Peyer's patch (tissue), 4 donors: Measurements from ENCODE around the gene SSR2. TPM values are rescaled to one million over a fixed set of nuclear protein-coding genes. Genes with fewer than 3 reads are reported as not detected.

ENCODE experiments used
- DNase-seq, 3 donors: peaks; one replicate each; pipeline ENCODE4 v3.0.0-alpha.2; 2017 to 2019
- H3K27ac ChIP-seq, 4 donors: fragments of 200-600 bp; sonication (generic); one replicate each; pipeline ENCODE4 v1.5.1; 2016 to 2019
- H3K27me3 ChIP-seq, 2 donors: fragments of 200-600 bp; sonication (generic); one replicate each; pipeline ENCODE4 v1.5.1; 2019
- H3K36me3 ChIP-seq, 3 donors: fragments of 200-600 bp; sonication (generic); one replicate each; pipeline ENCODE4 v1.5.1; 2016 to 2019
- H3K4me1 ChIP-seq, 4 donors: fragments of 200-600 bp; sonication (generic); one replicate each; pipeline ENCODE4 v1.5.1; 2016 to 2019
- H3K4me3 ChIP-seq, 4 donors: fragments of 200-600 bp; sonication (generic); 1 replicate in 3 of 4; 2 replicates in 1 of 4; pipeline ENCODE4 v1.5.1; 2016 to 2019; ENCODE audit warnings: mild to moderate bottlenecking in 1 of 4
- H3K9me3 ChIP-seq, 4 donors: fragments of 200-600 bp; sonication (generic); one replicate each; pipeline ENCODE4 v1.5.1; 2016 to 2019; ENCODE audit warnings: mild to moderate bottlenecking in 1 of 4
- POLR2A ChIP-seq, 2 donors: fragments of 450-650 bp; IDR thresholded peaks; one replicate each; pipeline ENCODE4 v1.5.1; 2017; ENCODE audit warnings: antibody characterized with exemption in 2 of 2, mild to moderate bottlenecking in 2 of 2, moderate library complexity in 2 of 2
- total RNA-seq, 4 donors: library from RNA; depleted of rRNA; stranded (reverse); fragments of >200 nt; gene quantifications; one replicate each; pipeline ENCODE4 v1.1.0, GENCODE V29; 2016
- TF ChIP-seq, protein P1 (sequence below), 6 experiments: fragments of 450-650 bp in 4 of 6; fragments of 200-600 bp in 2 of 6; sonication (generic) in 1 of 6; IDR thresholded peaks; one replicate each; pipeline ENCODE4 v1.5.1; 2017 to 2019; ENCODE audit warnings: antibody characterized with exemption in 6 of 6, mild to moderate bottlenecking in 3 of 6, moderate library complexity in 1 of 6

SSR2 gene
- total RNA-seq, 4 donors from 2014 or later = 133 to 269 (median 202) TPM

GRCh38 chr1:155976913-155977689, 43.6 kb downstream of the SSR2 start:
- no peak for TF ChIP-seq POLR2A (IDR thresholded peaks at IDR 0.05)
- TF ChIP-seq, protein P1, sequence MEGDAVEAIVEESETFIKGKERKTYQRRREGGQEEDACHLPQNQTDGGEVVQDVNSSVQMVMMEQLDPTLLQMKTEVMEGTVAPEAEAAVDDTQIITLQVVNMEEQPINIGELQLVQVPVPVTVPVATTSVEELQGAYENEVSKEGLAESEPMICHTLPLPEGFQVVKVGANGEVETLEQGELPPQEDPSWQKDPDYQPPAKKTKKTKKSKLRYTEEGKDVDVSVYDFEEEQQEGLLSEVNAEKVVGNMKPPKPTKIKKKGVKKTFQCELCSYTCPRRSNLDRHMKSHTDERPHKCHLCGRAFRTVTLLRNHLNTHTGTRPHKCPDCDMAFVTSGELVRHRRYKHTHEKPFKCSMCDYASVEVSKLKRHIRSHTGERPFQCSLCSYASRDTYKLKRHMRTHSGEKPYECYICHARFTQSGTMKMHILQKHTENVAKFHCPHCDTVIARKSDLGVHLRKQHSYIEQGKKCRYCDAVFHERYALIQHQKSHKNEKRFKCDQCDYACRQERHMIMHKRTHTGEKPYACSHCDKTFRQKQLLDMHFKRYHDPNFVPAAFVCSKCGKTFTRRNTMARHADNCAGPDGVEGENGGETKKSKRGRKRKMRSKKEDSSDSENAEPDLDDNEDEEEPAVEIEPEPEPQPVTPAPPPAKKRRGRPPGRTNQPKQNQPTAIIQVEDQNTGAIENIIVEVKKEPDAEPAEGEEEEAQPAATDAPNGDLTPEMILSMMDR (IDR thresholded peaks at IDR 0.05) = no peak
- Histone ChIP-seq H3K4me1 (peaks cover 5 to 83% (median 40%) of the 10 kb centered on the region in 4 donors), H3K36me3 (no peaks in the 10 kb centered on the region)

DNA sequence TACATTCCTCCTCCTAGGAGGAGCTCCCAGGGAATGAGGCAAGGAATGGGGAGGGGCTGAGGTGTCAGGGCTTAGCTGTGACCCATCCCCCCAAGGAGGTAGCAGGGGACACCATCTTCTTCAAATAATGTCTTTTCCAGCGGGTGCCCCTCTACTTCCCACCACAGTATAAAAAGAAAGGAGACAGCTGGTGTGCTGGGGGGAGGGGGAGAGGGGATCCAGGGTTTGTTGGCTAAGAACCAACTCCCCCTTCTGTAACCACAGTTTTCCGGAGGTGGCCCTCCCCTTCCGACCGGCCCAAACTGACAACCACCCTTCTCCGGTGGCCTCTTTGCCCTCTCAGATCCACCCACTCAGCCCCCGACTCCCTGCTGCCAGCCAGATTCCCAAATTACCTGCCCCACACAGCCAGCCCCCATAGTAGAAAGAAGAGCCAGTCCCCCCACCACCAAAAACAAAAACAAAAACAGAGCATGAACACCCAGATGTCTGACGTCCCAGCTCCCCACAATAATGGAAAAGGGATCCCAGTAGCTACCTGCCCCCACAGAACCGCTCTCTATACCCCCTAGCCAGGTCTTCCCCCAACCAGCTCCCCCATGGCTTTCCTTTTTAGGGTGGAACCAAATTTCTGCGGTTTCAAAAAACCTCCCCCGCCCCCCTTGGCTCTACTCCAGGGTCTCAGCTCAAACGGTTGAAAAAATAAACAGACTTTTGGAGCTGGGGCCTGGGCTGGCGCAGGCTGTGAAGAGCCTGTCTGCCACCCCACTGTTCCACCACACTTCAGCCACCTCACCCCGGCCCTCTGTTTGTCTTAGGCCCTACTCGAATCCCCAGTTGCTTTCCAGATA, 44.5 kb downstream of the SSR2 start:
- TF ChIP-seq, protein P1 (IDR thresholded peaks at IDR 0.05) = no peak
- no peak for TF ChIP-seq POLR2A (IDR thresholded peaks at IDR 0.05)
- Histone ChIP-seq H3K27me3 (no peaks in the 10 kb centered on the region), H3K4me1 (peaks cover 5 to 85% (median 40%) of the 10 kb centered on the region in 4 donors), H3K4me3 (peak overlapping the region; percentile 77 to 99 (median 94)), H3K36me3 (no peaks in the 10 kb centered on the region), H3K27ac (peak overlapping the region; percentile 90 to 99 (median 97)), H3K9me3 (no peaks in the 10 kb centered on the region)
- peak in 2 of 3 donors; percentile 75 to 85 for DNase-seq

More at GRCh38 chr1:155976913-155977689, 43.6 kb downstream of the SSR2 start:
- peak overlapping the region; percentile 90 to 99 (median 97) for H3K27ac ChIP-seq
- H3K9me3 ChIP-seq = no peaks in the 10 kb centered on the region
- no peaks in the 10 kb centered on the region for H3K27me3 ChIP-seq
- no peak for DNase-seq
- H3K4me3 ChIP-seq = peak overlapping the region; percentile 77 to 99 (median 94)

GRCh38 chr1:155975375-155976061, 45.2 kb downstream of the SSR2 start:
- Histone ChIP-seq H3K27ac (peak overlapping the region; percentile 90 to 99 (median 97)), H3K9me3 (no peaks in the 10 kb centered on the region), H3K27me3 (no peaks in the 10 kb centered on the region), H3K36me3 (no peaks in the 10 kb centered on the region), H3K4me1 (peaks cover 5 to 84% (median 39%) of the 10 kb centered on the region in 4 donors), H3K4me3 (peak overlapping the region; percentile 77 to 99 (median 94))
- DNase-seq = no peak
- TF ChIP-seq, protein P1 (IDR thresholded peaks at IDR 0.05) = no peak
- TF ChIP-seq POLR2A (IDR thresholded peaks at IDR 0.05) = no peak

DNA sequence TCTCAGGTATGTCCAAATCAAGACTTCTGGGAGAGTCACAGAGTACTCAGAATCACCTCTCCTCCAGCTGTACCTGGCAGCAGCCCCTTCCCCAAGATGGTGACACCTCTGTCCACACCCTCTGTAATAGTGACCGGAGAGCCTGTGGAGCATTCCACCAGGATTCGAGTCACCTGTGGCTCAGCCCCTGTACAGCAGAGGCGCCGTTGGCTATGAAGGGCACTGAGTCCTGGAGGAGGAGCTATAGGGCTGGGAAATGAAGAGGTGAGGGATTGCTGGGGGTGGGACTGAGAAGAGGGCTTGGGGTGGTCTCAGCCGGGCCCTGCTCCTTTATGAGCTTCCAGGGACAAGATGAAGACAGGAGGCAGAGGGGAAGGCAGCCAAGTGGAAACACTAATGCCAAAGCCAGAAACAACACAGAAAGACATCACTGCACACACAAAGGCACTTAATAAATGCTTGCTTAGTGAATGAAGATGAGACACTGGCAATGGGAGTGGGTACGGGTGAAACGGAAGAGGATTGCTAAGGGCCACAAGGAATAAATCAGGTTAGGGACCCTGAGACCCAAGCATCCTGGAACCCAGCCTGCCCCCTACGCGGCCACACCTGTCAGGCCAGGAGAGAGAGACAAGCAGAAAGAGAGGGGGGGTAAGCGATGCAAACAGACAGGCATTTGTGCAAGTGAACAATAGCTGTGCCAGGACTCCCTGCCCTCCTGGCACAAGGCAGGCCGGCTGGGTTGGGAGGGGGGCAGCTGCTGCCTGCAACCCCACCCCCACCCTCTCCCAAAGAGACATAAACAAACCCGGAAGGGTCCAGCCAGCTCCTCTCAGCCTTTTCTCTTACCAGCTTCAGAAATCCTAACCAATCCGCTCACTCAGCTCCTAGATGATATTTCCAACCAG, 46.3 kb downstream of the SSR2 start:
- Histone ChIP-seq H3K9me3 (no peaks in the 10 kb centered on the region), H3K27ac (peak overlapping the region; percentile 23 to 99 (median 94)), H3K27me3 (no peaks in the 10 kb centered on the region), H3K36me3 (peaks cover 0 to 7% (median 0%) of the 10 kb centered on the region in 3 donors), H3K4me3 (peak overlapping the region; percentile 2 to 99 (median 84)), H3K4me1 (peaks cover 0 to 84% (median 37%) of the 10 kb centered on the region in 4 donors)
- DNase-seq = no peak
- TF ChIP-seq, protein P1 (IDR thresholded peaks at IDR 0.05) = no peak
- no peak for TF ChIP-seq POLR2A (IDR thresholded peaks at IDR 0.05)
